ENCODE measurements around the gene ACOT6.

DNA sequence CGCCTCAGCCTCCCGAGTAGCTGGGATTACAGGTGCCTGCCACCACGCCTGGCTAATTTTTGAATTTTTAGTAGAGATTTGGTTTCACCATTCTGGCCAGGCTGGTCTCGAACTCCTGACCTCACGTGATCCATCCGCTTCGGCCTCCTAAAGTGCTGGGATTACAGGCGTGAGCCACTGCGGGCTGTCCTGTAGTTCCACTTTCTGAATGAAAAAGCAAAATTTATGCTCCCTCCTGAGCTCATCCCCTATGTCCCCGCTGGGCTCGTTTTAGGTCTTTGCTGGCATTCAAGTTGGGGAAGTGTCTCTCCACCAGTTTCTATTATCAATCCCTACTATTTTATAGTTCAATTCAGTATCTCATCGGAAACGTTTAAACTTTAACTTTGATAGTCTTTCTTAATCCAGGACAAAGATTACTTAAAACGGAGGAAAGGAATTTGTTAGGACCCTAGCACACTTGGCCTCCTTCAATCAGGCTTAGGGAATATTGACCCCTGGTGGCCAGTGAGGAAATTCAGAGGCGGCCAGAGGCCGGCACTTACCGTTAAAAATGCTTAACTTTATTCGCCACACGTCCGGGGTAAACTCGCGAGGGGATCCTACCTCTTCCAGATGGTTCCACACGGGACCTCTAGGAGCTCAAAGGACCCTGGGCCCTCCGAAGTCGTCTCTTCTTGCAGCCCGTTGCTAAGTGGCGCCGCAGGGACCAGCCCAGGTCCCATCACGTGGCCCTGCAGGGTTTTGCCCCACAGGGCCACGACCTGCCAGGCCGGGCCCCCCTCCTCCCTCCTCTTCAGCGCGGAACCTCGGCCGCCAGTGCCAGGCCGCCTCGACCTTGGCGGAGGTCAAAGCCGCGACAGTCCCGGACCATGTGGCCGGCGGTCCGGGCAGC lies 21.0 kb downstream of the ACOT6 start:
- no peak for TF ChIP-seq NFRKB (IDR thresholded peaks at IDR 0.05)
- TF ChIP-seq L3MBTL2 (conservative IDR thresholded peaks at IDR 0.05), result peak; percentile 52
- TF ChIP-seq, protein P1, sequence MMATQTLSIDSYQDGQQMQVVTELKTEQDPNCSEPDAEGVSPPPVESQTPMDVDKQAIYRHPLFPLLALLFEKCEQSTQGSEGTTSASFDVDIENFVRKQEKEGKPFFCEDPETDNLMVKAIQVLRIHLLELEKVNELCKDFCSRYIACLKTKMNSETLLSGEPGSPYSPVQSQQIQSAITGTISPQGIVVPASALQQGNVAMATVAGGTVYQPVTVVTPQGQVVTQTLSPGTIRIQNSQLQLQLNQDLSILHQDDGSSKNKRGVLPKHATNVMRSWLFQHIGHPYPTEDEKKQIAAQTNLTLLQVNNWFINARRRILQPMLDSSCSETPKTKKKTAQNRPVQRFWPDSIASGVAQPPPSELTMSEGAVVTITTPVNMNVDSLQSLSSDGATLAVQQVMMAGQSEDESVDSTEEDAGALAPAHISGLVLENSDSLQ (IDR thresholded peaks at IDR 0.05), result no peak
- TF ChIP-seq TARDBP (IDR thresholded peaks at IDR 0.05), result no peak

Measured in HEK293T (cell line).